CD14-positive monocyte (primary cell): ENCODE results near the gene SPAG17. TPM values are rescaled to one million over a fixed set of nuclear protein-coding genes. Genes with fewer than 3 reads are reported as not detected.
A peak's percentile ranks its signal among the peaks of the same experiment; 100 is the strongest.

Source experiments
- DNase-seq, 3 donors: peaks; one replicate each; pipeline ENCODE4 v3.0.0-alpha.2; 2011 to 2022
- H2AFZ ChIP-seq: 2 replicates; pipeline ENCODE4 v1.6.0; 2012; ENCODE audit warnings: mild to moderate bottlenecking, low read depth, low read length, inconsistent platforms; ENCODE audit not compliant: insufficient read depth, poor library complexity, severe bottlenecking
- H3K27ac ChIP-seq, 2 donors: 1 replicate in 1 of 2; 2 replicates in 1 of 2; pipeline ENCODE4 v1.5.1; 2012 to 2013; ENCODE audit warnings: low read length in 2 of 2, control low read depth in 1 of 2, inconsistent platforms in 1 of 2, low read depth in 1 of 2, mild to moderate bottlenecking in 1 of 2
- H3K27me3 ChIP-seq, 2 donors: one replicate each; pipeline versions ENCODE4 v1.6.0 to v1.6.1; 2011 to 2013; ENCODE audit warnings: low read length in 2 of 2; ENCODE audit not compliant: control insufficient read depth in 2 of 2, insufficient read depth in 2 of 2
- H3K36me3 ChIP-seq, 2 donors: replicated peaks in 1 of 2; 1 replicate in 1 of 2; 2 replicates in 1 of 2; pipeline versions ENCODE4 v1.5.1 to v1.6.1; 2012 to 2013; ENCODE audit warnings: low read length in 2 of 2, control low read depth in 1 of 2, inconsistent platforms in 1 of 2, mild to moderate bottlenecking in 1 of 2; ENCODE audit not compliant: insufficient read depth in 2 of 2, control insufficient read depth in 1 of 2
- H3K4me1 ChIP-seq, 2 donors: 1 replicate in 1 of 2; 2 replicates in 1 of 2; pipeline versions ENCODE4 v1.5.1 to v1.6.1; 2012 to 2013; ENCODE audit warnings: low read length in 2 of 2, control low read depth in 1 of 2, inconsistent platforms in 1 of 2, mild to moderate bottlenecking in 1 of 2, moderate library complexity in 1 of 2; ENCODE audit not compliant: insufficient read depth in 2 of 2, control insufficient read depth in 1 of 2
- H3K4me2 ChIP-seq: replicated peaks from 2 replicates; pipeline ENCODE3; 2012; ENCODE audit warnings: low read length, moderate library complexity, mild to moderate bottlenecking; ENCODE audit not compliant: poor library complexity, severe bottlenecking; ENCODE audit errors: extremely low read depth
- H3K4me3 ChIP-seq, 3 experiments: fragments of 200-600 bp in 1 of 3; sonication (generic) in 1 of 3; replicated peaks in 1 of 3; 1 replicate in 2 of 3; 2 replicates in 1 of 3; pipeline ENCODE4 v1.5.1; 2011 to 2013; ENCODE audit warnings: low read length in 3 of 3, mild to moderate bottlenecking in 3 of 3, control low read depth in 2 of 3, low read depth in 2 of 3, inconsistent platforms in 1 of 3, moderate library complexity in 1 of 3
- H3K79me2 ChIP-seq: 2 replicates; pipeline ENCODE4 v1.6.0; 2012; ENCODE audit warnings: mild to moderate bottlenecking, control low read depth, inconsistent platforms, low read length, moderate library complexity; ENCODE audit not compliant: insufficient read depth
- H3K9ac ChIP-seq: 2 replicates; pipeline ENCODE4 v1.6.0; 2017; ENCODE audit warnings: low read length, mild to moderate bottlenecking; ENCODE audit not compliant: insufficient read depth, poor library complexity, severe bottlenecking
- H3K9me3 ChIP-seq, 2 donors: replicated peaks in 1 of 2; 1 replicate in 1 of 2; 2 replicates in 1 of 2; pipeline versions ENCODE4 v1.5.1 to v1.6.1; 2012 to 2013; ENCODE audit warnings: low read length in 2 of 2, control low read depth in 1 of 2; ENCODE audit not compliant: control insufficient read depth in 1 of 2, insufficient read depth in 1 of 2
- H4K20me1 ChIP-seq: 2 replicates; pipeline ENCODE4 v1.6.0; 2012; ENCODE audit warnings: mild to moderate bottlenecking, low read length, control low read depth, moderate library complexity; ENCODE audit not compliant: insufficient read depth
- H3K27ac Mint-ChIP-seq, 7 donors: one replicate each; pipeline ENCODE4 v1.8.0; 2020; ENCODE audit warnings: mild to moderate bottlenecking in 7 of 7, mixed read lengths in 7 of 7, moderate library complexity in 6 of 7, inconsistent platforms in 2 of 7
- H3K27me3 Mint-ChIP-seq, 3 donors: one replicate each; pipeline ENCODE4 v1.8.0; 2021 to 2022; ENCODE audit warnings: low read depth in 3 of 3, mild to moderate bottlenecking in 3 of 3, mixed read lengths in 3 of 3, moderate library complexity in 3 of 3, inconsistent platforms in 1 of 3
- H3K36me3 Mint-ChIP-seq, 2 donors: one replicate each; pipeline ENCODE4 v1.8.0; 2020; ENCODE audit warnings: mixed read lengths in 2 of 2, inconsistent platforms in 1 of 2, mild to moderate bottlenecking in 1 of 2
- H3K4me1 Mint-ChIP-seq: one replicate; pipeline ENCODE4 v1.8.0; 2020; ENCODE audit warnings: mild to moderate bottlenecking, mixed read lengths
- H3K4me3 Mint-ChIP-seq, 2 donors: one replicate each; pipeline ENCODE4 v1.8.0; 2020; ENCODE audit warnings: mild to moderate bottlenecking in 2 of 2, mixed read lengths in 2 of 2, moderate library complexity in 1 of 2
- H3K9me3 Mint-ChIP-seq, 7 donors: one replicate each; pipeline ENCODE4 v1.8.0; 2020 to 2022; ENCODE audit warnings: mixed read lengths in 7 of 7, mild to moderate bottlenecking in 6 of 7, moderate library complexity in 6 of 7, inconsistent platforms in 2 of 7
- WGBS: methylation state at CpG from one replicate; pipeline ENCODE4 v1.1.5; 2013; ENCODE audit warnings: missing lambda C conversion rate; ENCODE audit not compliant: insufficient coverage; 5-methylcytosine and 5-hydroxymethylcytosine counted together
- intact Hi-C, 2 donors: fragments of 100-400 bp; cut with micrococcal nuclease; formaldehyde crosslinking; loops; one replicate each; pipeline versions ENCODE4 v1.15.0 to v1.15.1; 2023
- polyA plus RNA-seq, 3 donors: library from polyadenylated mRNA; depleted of rRNA in 1 of 3; unstranded in 2 of 3; stranded (reverse) in 1 of 3; fragments of 300-500 nt in 2 of 3; fragments of >200 nt in 1 of 3; fragmentation: Illumina TruSeq in 2 of 3; gene quantifications; 1 replicate in 2 of 3; 2 replicates in 1 of 3; pipeline ENCODE4 v1.2.3, GENCODE V29; 2012 to 2021
- TF ChIP-seq, protein P1 (sequence below): fragments of 200-600 bp; IDR thresholded peaks from one replicate; pipeline ENCODE4 v1.8.0; 2022; ENCODE audit warnings: antibody characterized with exemption, mild to moderate bottlenecking

Gene SPAG17
- polyA plus RNA-seq, 3 donors = 0.26 to 0.87 (median 0.68) TPM

DNA sequence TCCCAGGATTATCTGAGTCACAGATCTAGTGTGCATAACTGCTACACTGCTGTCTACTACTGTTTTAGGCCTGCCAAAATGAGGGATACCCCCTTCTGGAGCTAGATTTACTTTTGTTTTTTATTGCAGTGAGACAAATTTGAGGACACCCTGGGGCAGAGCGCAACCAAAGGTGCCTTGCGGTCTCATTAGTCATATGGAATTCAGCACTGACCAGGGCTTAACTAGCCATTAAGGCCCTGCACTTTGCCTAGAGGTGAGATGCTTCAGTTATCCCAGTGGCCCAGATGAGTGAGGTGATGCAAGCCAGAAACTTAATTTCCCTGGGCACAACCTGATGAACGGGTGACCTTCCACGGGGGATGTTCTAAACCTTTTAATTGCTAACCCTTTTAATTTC, 998 bp upstream of the SPAG17 start:
- Mint-ChIP-seq H3K27ac (no peak overlapping the region), H3K27me3 (peaks cover 6 to 8% (median 7%) of the 10 kb centered on the region in 3 donors), H3K9me3 (peaks cover 0 to 12% (median 4%) of the 10 kb centered on the region in 7 donors), H3K4me1 (peaks cover 12% of the 10 kb centered on the region), H3K4me3 (no peak overlapping the region), H3K36me3 (no peaks in the 10 kb centered on the region)
- Histone ChIP-seq H3K4me1 (peaks cover 6 to 8% of the 10 kb centered on the region in 2 donors), H3K27me3 (no peaks in the 10 kb centered on the region), H2AFZ (no peak overlapping the region), H3K36me3 (no peaks in the 10 kb centered on the region), H3K4me2 (no peak overlapping the region), H4K20me1 (no peaks in the 10 kb centered on the region), H3K27ac (no peak overlapping the region), H3K79me2 (no peaks in the 10 kb centered on the region), H3K9ac (no peak overlapping the region), H3K4me3 (no peak overlapping the region), H3K9me3 (peaks cover 0 to 4% of the 10 kb centered on the region in 2 donors)
- DNase-seq = no peak
- WGBS = 94% methylated on average over 2 of the region's 4 CpGs
- intact Hi-C loops = no loop called here
- TF ChIP-seq, protein P1, sequence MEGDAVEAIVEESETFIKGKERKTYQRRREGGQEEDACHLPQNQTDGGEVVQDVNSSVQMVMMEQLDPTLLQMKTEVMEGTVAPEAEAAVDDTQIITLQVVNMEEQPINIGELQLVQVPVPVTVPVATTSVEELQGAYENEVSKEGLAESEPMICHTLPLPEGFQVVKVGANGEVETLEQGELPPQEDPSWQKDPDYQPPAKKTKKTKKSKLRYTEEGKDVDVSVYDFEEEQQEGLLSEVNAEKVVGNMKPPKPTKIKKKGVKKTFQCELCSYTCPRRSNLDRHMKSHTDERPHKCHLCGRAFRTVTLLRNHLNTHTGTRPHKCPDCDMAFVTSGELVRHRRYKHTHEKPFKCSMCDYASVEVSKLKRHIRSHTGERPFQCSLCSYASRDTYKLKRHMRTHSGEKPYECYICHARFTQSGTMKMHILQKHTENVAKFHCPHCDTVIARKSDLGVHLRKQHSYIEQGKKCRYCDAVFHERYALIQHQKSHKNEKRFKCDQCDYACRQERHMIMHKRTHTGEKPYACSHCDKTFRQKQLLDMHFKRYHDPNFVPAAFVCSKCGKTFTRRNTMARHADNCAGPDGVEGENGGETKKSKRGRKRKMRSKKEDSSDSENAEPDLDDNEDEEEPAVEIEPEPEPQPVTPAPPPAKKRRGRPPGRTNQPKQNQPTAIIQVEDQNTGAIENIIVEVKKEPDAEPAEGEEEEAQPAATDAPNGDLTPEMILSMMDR = no peak

DNA sequence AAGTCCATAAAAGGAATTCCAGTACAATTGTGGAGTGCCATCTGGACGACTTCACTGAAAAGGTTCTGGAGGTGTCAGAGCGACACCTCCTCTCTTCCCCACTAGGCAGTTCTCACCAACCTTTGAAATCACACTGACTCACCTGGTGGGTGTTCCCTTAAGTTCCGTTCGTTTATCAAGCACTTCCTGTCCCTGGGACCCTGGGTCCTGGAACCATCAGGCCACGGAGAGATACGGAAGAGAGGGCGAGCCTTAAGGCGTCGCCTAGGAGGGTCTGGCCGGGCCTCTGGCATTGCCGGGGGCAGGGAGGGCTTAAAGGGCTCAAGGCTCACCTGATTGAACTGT, 317 bp downstream of the SPAG17 start:
- Mint-ChIP-seq H3K27ac (no peak overlapping the region), H3K9me3 (peaks cover 0 to 12% (median 4%) of the 10 kb centered on the region in 7 donors), H3K4me1 (peaks cover 12% of the 10 kb centered on the region), H3K27me3 (peaks cover 6 to 9% (median 7%) of the 10 kb centered on the region in 3 donors), H3K36me3 (no peaks in the 10 kb centered on the region), H3K4me3 (peak overlapping the region; percentile 73 to 85)
- no peaks in the 10 kb centered on the region for H3K36me3 ChIP-seq
- 63% methylated on average over 9 of the region's 11 CpGs for WGBS
- peaks cover 6 to 8% of the 10 kb centered on the region in 2 donors for H3K4me1 ChIP-seq
- H4K20me1 ChIP-seq = no peaks in the 10 kb centered on the region
- peak overlapping the region in 1 of 3 experiments; percentile 70 for H3K4me3 ChIP-seq
- H3K79me2 ChIP-seq = no peaks in the 10 kb centered on the region
- H3K9me3 ChIP-seq = peaks cover 0 to 4% of the 10 kb centered on the region in 2 donors
- H3K4me2 ChIP-seq = peak overlapping the region; percentile 75
- H3K27ac ChIP-seq = no peak overlapping the region
- no peak for DNase-seq
- intact Hi-C loops = no loop called here
- TF ChIP-seq, protein P1 = no peak
- H2AFZ ChIP-seq = peak overlapping the region; percentile 69
- no peaks in the 10 kb centered on the region for H3K27me3 ChIP-seq
- no peak overlapping the region for H3K9ac ChIP-seq
